BJ (cell line): Measurements from ENCODE around the gene CCBE1. TPM values are rescaled to one million over a fixed set of nuclear protein-coding genes. Genes with fewer than 3 reads are reported as not detected.

Source experiments
- CTCF ChIA-PET: fragments of 350-600 bp; formaldehyde crosslinking; extraction: SDS; loops from one replicate; lab custom pipeline; 2021; ENCODE audit warnings: antibody characterized with exemption, inconsistent platforms; lab: Yijun Ruan, JAX
- POLR2A ChIA-PET: fragments of 300-600 bp; sonication (Branson Sonifier 250); formaldehyde crosslinking; extraction: SDS; loops from one replicate; lab custom pipeline; 2021; ENCODE audit warnings: antibody characterized with exemption; lab: Charles Lee
- DNase-seq: peaks from one replicate; pipeline ENCODE4 v3.0.0-alpha.2; 2011; ENCODE audit warnings: low read depth
- H3K27me3 ChIP-seq: 2 replicates; pipeline ENCODE4 v1.6.0; 2011; ENCODE audit warnings: low read length; ENCODE audit not compliant: control insufficient read depth, insufficient read depth
- H3K36me3 ChIP-seq: 2 replicates; pipeline ENCODE4 v1.5.1; 2011; ENCODE audit warnings: low read length; ENCODE audit not compliant: control insufficient read depth, insufficient read depth
- H3K4me3 ChIP-seq: 2 replicates; pipeline ENCODE4 v1.5.1; 2011; ENCODE audit warnings: low read depth, mild to moderate bottlenecking, control low read depth, low read length
- CTCF ChIP-seq: IDR thresholded peaks from 2 replicates; pipeline ENCODE4 v1.5.1; 2011; ENCODE audit warnings: low read depth, mild to moderate bottlenecking, control low read depth, inconsistent platforms, low read length, moderate library complexity; ENCODE audit not compliant: insufficient read depth
- polyA plus RNA-seq: library from polyadenylated mRNA; depleted of rRNA; stranded (reverse); fragments of >200 nt; gene quantifications from 2 replicates; pipeline ENCODE4 v1.2.3, GENCODE V29; 2011

Gene CCBE1
- polyA plus RNA-seq, 1 experiment: 51.2 TPM

GRCh38 chr18:59454909-59455727, 242.1 kb downstream of the CCBE1 start:
- 0 out of 2 replicates have a peak, but pooled peaks cover 1% of the 10 kb centered on the region for H3K36me3 ChIP-seq
- no peak for DNase-seq
- ChIA-PET POLR2A (no interaction called here), CTCF (interaction anchor here (0.6 to 2.7 kb wide), 3 partner anchors 14 to 368 kb away, joined by 4 to 10 read pairs (median 7); no protein-coding TSS in a partner anchor)
- no peak for TF ChIP-seq CTCF
- no peak overlapping the region for H3K4me3 ChIP-seq
- no peaks in the 10 kb centered on the region for H3K27me3 ChIP-seq

GRCh38 chr18:59453468-59453961, 243.7 kb downstream of the CCBE1 start:
- H3K4me3 ChIP-seq: no peak overlapping the region
- 0 out of 2 replicates have a peak, but pooled peaks cover 1% of the 10 kb centered on the region for H3K36me3 ChIP-seq
- no peak for TF ChIP-seq CTCF
- ChIA-PET POLR2A (no interaction called here), CTCF (interaction anchor here (1.0 to 2.7 kb wide), 3 partner anchors 49 to 370 kb away, joined by 3 to 10 read pairs (median 7); no protein-coding TSS in a partner anchor)
- no peak for DNase-seq
- no peaks in the 10 kb centered on the region for H3K27me3 ChIP-seq

GRCh38 chr18:59451963-59452362, 245.3 kb downstream of the CCBE1 start:
- DNase-seq: no peak
- Histone ChIP-seq H3K27me3 (no peaks in the 10 kb centered on the region), H3K4me3 (no peak overlapping the region), H3K36me3 (0 out of 2 replicates have a peak, but pooled peaks cover 1% of the 10 kb centered on the region)
- ChIA-PET CTCF (no interaction called here), POLR2A (no interaction called here)
- no peak for TF ChIP-seq CTCF

- TF ChIP-seq CTCF: no peak
These were observed 246.2 kb downstream of the CCBE1 start for GRCh38 chr18:59451073-59451472.

GRCh38 chr18:59448546-59448945, 248.7 kb downstream of the CCBE1 start:
- no peak for TF ChIP-seq CTCF

More at GRCh38 chr18:59451073-59451472, 246.2 kb downstream of the CCBE1 start:
- Histone ChIP-seq H3K27me3 (no peaks in the 10 kb centered on the region), H3K36me3 (peaks cover 2% of the 10 kb centered on the region; the same call in 1 of the 2 replicates), H3K4me3 (no peak overlapping the region)
- ChIA-PET POLR2A (no interaction called here), CTCF (no interaction called here)
- no peak for DNase-seq

More at GRCh38 chr18:59448546-59448945, 248.7 kb downstream of the CCBE1 start:
- POLR2A ChIA-PET: no interaction called here
- CTCF ChIA-PET: interaction anchor here (1.4 to 1.9 kb wide), 2 partner anchors 12 to 249 kb away, joined by 5 to 6 read pairs; partner anchors contain the start of gene CCBE1
- Histone ChIP-seq H3K27me3 (no peaks in the 10 kb centered on the region), H3K4me3 (no peak overlapping the region), H3K36me3 (peaks cover 2% of the 10 kb centered on the region; the same call in 1 of the 2 replicates)
- DNase-seq: no peak
